Muscle layer of duodenum (tissue), 2 donors: ENCODE measurements around the gene HOXC5.

ENCODE experiments used
- H3K27ac ChIP-seq: one replicate; pipeline ENCODE4 v1.7.0; 2013; ENCODE audit warnings: mild to moderate bottlenecking, low read length
- H3K27me3 ChIP-seq: one replicate; pipeline ENCODE4 v1.7.0; 2013; ENCODE audit warnings: low read depth, mild to moderate bottlenecking, control low read depth, low read length
- H3K36me3 ChIP-seq, 2 donors: one replicate each; pipeline ENCODE4 v1.7.0; 2013; ENCODE audit warnings: low read length in 2 of 2, control low read depth in 1 of 2, mild to moderate bottlenecking in 1 of 2; ENCODE audit not compliant: insufficient read depth in 2 of 2, control insufficient read depth in 1 of 2
- H3K4me1 ChIP-seq, 2 donors: one replicate each; pipeline ENCODE4 v1.7.0; 2013; ENCODE audit warnings: low read length in 2 of 2, mild to moderate bottlenecking in 2 of 2, control low read depth in 1 of 2, moderate library complexity in 1 of 2; ENCODE audit not compliant: insufficient read depth in 2 of 2, control insufficient read depth in 1 of 2
- H3K4me3 ChIP-seq, 2 donors: one replicate each; pipeline ENCODE4 v1.7.0; 2013; ENCODE audit warnings: low read length in 2 of 2, low read depth in 1 of 2, mild to moderate bottlenecking in 1 of 2
- H3K9me3 ChIP-seq, 2 donors: one replicate each; pipeline ENCODE4 v1.7.0; 2013; ENCODE audit warnings: low read length in 2 of 2, control low read depth in 1 of 2, mild to moderate bottlenecking in 1 of 2; ENCODE audit not compliant: control insufficient read depth in 1 of 2
- donor health status: healthy.

HOXC5 gene

DNA sequence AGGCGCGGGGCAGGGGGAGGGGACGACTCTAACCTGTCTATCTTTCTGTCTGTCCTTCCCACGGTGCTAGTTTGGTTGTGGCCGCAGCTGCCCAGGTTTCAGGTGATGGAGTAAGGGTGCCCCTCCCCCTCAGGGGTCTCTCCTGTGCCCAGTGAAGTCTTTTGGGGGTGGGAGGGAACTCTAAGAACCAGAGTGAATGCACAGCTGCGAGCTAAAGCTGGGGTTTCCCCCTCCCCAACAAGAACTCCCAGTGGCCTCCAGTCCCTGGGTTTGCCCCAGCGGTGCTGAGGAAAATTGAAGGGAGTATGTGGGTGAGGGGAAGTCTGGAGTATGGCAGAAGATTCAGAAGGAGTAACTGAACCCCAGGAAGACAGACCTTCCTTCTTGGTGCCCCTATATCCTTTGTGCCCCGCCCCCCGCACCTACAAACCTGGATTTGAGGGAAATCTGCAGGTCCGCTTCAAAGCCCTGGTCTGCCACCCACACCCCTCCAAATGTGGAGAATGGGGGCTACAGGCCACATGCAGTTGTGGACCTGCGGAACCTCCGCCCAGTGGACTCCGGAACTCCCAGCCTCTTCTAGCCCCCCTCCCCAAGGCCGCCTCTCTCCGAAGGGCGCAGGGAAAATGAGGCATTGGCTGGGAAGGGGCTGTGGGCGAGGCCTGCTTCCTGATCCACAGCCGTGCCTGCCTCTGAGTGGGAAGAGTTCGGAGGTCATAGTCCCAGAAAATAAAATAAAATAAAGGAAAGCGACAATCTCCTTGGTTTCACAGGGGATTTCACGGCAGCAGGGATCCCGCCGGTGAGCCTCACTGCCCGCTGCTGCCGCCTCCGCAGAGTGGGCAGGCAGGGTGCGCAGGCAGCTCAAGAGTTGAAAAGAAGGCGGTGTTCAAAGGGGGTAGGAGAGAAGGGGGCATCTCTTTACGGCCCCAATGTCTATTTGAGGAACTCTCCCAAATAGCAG, 36.3 kb upstream of the HOXC5 start:
- Histone ChIP-seq H3K4me3 (peak overlapping the region; percentile 66 to 71), H3K4me1 (peaks cover 0 to 37% of the 10 kb centered on the region in 2 donors), H3K36me3 (peaks cover 0 to 3% of the 10 kb centered on the region in 2 donors), H3K27me3 (peaks cover 94% of the 10 kb centered on the region), H3K9me3 (no peaks in the 10 kb centered on the region), H3K27ac (no peak overlapping the region)

DNA sequence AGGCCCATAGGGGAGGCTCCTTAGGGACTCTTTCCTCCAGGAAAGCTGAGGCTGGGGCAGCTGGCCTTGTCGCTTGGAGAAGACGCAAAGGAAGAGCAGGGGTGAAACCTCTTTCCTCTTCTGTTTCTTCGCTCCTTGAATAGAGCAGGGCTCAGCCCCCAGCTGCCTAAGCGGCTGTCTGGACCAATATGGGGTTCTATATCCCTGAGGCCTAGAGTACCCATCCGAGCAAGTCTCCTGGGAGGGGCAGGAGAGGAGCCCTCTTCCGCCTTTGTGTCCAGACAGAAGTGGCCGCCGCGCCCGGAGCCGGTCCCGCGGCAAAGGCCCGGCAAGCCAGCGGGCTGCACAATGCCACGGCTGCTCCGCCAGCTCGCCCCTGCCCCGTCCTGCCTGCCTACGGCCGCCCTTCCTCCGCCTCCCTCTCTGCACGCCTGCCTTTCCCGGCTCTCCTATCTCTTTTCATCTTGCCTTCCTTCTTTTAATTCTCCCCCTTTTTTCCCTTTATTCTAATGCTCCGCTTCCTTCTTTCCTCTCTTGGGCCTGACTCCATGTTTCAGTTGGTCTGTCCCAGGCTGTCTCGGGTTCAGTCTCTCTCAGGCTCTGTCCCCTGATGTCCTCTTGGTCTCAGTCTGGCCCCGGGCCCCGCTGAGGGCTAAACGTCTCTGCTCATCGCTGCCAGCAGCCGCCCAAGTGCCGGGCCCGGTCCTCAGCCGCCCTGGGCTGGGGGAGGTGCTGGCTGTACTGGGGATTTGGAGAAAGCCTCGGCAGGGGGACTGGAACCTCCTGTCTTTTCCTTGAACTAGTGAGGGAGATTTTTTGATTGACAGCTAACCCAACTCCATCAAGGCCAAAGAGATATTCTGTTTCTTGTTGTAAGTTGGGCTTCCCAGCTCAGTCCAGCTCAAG, 35.4 kb upstream of the HOXC5 start:
- Histone ChIP-seq H3K4me3 (no peak overlapping the region), H3K27me3 (peaks cover 94% of the 10 kb centered on the region), H3K4me1 (peaks cover 0 to 37% of the 10 kb centered on the region in 2 donors), H3K27ac (no peak overlapping the region), H3K9me3 (no peaks in the 10 kb centered on the region), H3K36me3 (peaks cover 0 to 3% of the 10 kb centered on the region in 2 donors)

DNA sequence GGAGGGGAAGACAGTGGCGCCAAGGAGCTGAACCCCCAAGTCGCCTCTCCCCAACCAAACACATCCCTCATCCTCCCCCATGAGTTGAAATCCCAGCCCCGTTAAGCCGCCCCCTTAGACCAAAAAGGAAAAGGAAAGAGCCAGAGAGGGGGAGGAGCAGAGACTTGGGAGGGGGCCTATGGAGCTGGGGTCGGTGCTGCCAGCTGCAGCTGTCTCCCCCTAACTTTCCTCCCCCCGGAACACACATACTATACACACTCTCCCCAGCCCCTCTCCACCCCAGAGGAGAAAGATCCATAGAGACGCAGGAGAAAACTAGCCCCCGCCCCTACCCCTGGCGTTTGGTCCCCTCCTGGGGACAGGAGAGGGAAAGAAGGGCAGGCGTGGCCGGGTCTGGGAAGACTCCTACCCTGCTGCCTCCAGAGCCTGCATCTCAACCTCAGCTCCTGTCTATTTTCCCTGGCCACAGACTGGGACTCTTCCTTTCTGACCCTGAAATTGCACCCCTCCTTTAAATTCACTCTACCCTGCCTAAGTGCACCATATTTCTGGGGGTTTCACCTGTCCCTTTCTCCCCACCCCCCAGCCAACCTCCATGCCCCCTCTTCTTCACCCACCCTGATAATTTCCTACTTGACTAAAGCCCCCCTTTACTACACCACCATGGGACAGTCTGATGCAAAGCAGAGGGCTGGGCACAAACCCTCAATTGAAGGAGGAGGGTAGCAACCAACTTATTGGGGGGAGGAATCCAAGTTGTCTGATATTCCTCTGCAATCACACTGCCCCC, 34.5 kb upstream of the HOXC5 start:
- Histone ChIP-seq H3K4me1 (peaks cover 0 to 37% of the 10 kb centered on the region in 2 donors), H3K36me3 (peaks cover 0 to 3% of the 10 kb centered on the region in 2 donors), H3K27ac (no peak overlapping the region), H3K27me3 (peaks cover 94% of the 10 kb centered on the region), H3K4me3 (no peak overlapping the region), H3K9me3 (no peaks in the 10 kb centered on the region)

DNA sequence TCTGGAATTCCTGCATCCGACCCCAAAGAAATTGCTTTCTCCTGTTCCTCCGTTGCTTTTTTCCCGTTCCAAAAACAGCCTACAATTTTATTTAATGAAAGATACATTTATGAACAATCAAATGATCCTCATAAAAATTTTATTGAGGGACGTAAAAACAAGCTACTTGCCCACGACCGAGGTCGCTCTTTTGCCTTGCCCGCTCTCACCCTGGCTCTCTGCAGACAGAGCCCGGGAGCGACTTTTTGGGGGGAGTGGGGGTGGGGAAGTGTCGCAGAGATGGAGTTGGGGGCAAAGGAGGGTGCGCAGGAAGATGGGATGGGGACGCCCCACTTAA, 34.0 kb upstream of the HOXC5 start:
- no peak overlapping the region for H3K27ac ChIP-seq
- H3K4me3 ChIP-seq: no peak overlapping the region
- no peaks in the 10 kb centered on the region for H3K9me3 ChIP-seq
- peaks cover 93% of the 10 kb centered on the region for H3K27me3 ChIP-seq
- H3K4me1 ChIP-seq: peaks cover 0 to 37% of the 10 kb centered on the region in 2 donors
- H3K36me3 ChIP-seq: peaks cover 0 to 3% of the 10 kb centered on the region in 2 donors

DNA sequence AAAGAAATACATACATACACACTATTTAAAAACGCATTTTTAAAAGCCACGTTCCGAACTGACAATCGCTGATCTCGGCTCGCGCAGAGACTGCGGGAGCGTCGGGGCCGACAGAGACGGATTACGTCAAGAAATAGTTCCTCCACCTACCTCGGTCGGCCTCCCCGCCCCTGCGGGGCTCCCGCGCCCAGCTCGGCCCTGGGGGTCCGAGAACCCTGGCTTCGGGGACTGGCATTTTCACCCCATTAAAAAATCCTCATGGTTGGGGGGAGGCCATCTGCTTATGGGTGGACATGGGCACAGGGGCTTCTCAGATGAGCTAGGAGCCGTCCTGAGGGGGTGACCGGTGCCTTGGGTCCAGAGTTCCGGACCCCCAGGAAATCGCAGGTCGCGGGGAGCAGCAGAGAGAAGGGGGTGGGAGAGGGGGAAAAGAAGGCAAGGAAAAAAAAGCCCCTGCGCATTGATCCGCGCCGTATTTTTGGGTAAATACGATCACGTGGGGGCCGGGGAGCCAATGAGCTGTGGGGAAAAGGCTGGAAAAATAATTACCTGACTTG, 33.2 kb upstream of the HOXC5 start:
- peaks cover 0 to 3% of the 10 kb centered on the region in 2 donors for H3K36me3 ChIP-seq
- H3K4me3 ChIP-seq: peak overlapping the region in 1 of 2 donors; percentile 46
- H3K9me3 ChIP-seq: no peaks in the 10 kb centered on the region
- peaks cover 0 to 30% of the 10 kb centered on the region in 2 donors for H3K4me1 ChIP-seq
- peaks cover 93% of the 10 kb centered on the region for H3K27me3 ChIP-seq
- H3K27ac ChIP-seq: no peak overlapping the region

DNA sequence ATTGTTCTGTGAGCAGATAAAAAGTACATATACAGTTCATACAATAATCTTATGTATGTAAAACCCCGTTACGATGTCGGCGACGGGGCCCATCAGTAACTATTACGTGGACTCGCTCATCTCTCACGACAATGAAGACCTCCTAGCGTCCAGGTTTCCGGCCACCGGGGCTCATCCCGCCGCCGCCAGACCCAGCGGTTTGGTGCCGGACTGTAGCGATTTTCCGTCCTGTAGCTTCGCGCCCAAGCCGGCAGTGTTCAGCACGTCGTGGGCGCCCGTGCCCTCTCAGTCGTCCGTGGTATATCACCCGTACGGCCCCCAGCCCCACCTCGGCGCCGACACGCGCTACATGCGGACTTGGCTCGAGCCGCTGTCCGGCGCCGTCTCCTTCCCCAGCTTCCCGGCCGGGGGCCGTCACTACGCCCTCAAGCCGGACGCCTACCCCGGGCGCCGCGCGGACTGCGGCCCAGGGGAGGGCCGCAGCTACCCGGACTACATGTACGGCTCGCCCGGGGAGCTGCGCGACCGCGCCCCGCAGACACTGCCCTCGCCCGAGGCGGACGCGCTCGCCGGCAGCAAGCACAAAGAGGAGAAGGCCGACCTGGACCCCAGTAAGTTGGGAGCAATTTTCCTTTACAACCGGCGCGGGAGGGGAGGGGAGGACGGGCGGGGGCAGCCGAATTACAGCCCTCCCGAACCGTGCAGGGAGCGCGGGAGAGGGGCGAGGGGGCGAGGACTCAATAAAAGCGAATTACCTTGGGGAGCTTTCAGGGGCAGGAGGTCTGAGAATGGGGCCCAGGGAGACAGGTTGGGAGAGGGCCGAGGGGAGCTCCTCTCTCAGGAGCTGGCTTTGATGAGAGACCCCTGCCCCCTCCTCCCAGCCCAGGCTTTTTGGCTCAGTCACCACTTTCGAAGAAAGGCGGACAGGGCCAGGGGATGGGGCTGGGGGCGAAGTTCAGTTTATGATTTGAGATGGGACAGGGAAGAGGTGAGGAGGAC, 32.4 kb upstream of the HOXC5 start, which contains the start of gene HOXC9:
HOXC9 (plus strand) TSS at position 46 of the 999 bp plus-strand sequence; CDS start at position 74, 28 bp downstream.
- Histone ChIP-seq H3K36me3 (peaks cover 0 to 3% of the 10 kb centered on the region in 2 donors), H3K27ac (no peak within 1 kb of the TSS), H3K9me3 (no peaks in the 10 kb centered on the region), H3K27me3 (peaks cover 93% of the 10 kb centered on the region), H3K4me3 (peak within 1 kb of the TSS in 1 of 2 donors; percentile 46), H3K4me1 (peaks cover 0 to 22% of the 10 kb centered on the region in 2 donors)

DNA sequence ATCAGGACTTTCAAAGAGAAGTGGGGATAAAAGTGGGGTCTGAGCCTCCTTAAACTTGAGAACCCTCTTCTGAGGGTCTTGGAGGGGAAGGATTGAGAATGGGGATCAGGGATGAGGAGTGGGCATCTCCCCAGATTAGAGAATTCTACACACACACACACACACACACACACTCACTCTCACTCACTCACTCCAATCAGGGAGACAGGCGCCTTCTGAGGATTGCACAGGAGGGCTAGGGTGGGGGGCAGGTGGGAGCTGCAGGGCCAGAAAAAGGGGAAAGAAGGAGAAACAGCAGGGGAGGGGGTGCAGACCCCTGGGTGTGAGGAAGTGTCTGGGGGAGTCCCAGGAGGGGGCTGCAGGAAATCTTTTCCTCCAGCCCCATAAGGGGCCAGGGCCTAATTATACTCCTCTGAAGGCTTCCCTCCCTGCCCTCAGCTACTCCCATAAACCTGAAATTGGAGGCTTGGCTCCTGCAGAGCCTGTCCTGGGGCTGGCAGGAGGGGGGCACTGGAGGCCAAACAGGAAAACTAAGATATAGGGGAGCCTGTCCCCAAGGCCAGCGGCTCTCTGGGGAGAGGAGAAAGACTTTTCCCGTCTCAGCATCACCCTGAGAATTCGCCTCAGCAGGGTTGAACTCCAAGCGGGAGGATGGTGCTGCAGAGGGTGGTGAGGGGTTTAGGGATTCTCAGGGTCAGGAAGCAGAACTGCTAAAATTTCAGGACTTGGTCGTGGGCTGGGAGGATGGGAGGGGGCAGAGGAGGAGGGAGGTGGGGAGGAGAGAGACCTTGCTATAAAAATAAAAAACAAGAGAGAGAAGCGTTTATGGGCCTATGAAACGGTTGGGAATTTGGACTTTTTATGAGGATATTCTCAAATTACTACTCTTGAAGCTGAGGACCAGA, 31.3 kb upstream of the HOXC5 start:
- H3K4me3 ChIP-seq: no peak overlapping the region
- H3K4me1 ChIP-seq: peaks cover 0 to 23% of the 10 kb centered on the region in 2 donors
- H3K9me3 ChIP-seq: no peaks in the 10 kb centered on the region
- H3K27ac ChIP-seq: no peak overlapping the region
- peaks cover 0 to 3% of the 10 kb centered on the region in 2 donors for H3K36me3 ChIP-seq
- peaks cover 93% of the 10 kb centered on the region for H3K27me3 ChIP-seq

DNA sequence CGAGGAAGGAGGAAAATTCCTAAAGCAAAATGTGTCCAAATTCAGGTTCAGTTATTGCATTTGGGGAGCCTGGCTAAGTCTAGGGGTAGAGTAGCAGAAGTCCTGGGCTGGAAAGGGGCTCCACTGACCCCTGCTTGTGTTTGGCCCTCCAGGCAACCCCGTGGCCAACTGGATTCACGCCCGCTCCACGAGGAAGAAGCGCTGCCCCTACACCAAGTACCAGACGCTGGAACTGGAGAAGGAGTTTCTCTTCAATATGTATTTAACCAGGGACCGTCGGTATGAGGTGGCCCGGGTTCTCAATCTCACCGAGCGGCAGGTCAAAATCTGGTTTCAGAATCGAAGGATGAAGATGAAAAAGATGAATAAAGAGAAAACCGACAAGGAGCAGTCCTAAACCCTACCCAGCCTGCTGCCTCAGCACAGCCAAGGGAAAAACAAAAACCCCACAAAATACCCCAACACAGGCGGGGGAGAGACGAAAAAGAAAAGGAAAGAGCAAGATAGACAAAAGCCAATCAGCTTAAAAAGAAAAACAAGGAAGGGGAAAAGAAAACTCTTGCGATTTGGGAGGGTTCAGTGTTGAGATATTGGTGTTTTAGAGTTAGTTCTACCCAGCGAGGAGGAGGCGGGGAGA, 30.5 kb upstream of the HOXC5 start:
- peaks cover 0 to 3% of the 10 kb centered on the region in 2 donors for H3K36me3 ChIP-seq
- peaks cover 0 to 19% of the 10 kb centered on the region in 2 donors for H3K4me1 ChIP-seq
- H3K27ac ChIP-seq: no peak overlapping the region
- peaks cover 94% of the 10 kb centered on the region for H3K27me3 ChIP-seq
- no peak overlapping the region for H3K4me3 ChIP-seq
- H3K9me3 ChIP-seq: no peaks in the 10 kb centered on the region

DNA sequence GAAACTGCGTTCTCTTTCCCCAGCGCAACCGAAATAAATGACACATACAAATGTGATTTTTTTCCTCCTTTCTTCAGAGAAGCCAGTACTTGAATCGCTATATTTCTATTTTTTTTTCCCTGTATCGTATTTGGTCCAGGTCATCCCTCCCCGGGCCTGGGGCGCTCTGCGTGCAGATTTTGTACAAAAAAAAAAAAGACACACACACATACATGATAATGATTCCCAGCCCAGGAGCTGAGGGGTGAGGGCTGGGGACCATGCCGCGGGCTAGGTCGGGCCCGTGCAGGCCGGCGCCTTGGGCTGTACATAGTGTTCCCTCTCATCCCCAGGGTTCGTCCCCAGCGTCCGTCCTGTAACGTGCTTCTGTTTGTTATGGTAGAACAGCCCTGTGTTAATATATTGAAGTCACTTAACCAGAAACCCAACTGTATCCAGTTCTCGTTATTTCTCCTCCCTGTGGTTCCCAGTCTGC, 29.9 kb upstream of the HOXC5 start:
- Histone ChIP-seq H3K4me3 (no peak overlapping the region), H3K4me1 (peaks cover 0 to 19% of the 10 kb centered on the region in 2 donors), H3K27ac (no peak overlapping the region), H3K9me3 (no peaks in the 10 kb centered on the region), H3K36me3 (peaks cover 0 to 3% of the 10 kb centered on the region in 2 donors), H3K27me3 (peaks cover 94% of the 10 kb centered on the region)
